HG03354 (cell line): ENCODE measurements around the gene MFSD6L.

Experiments
- ATAC-seq: cut with Tn5 transposase; IDR thresholded peaks from one replicate; pipeline ENCODE4 v1.9.1; 2021; ENCODE audit warnings: mild to moderate bottlenecking; ENCODE audit not compliant: unreplicated experiment, poor library complexity, severe bottlenecking

Gene MFSD6L

DNA sequence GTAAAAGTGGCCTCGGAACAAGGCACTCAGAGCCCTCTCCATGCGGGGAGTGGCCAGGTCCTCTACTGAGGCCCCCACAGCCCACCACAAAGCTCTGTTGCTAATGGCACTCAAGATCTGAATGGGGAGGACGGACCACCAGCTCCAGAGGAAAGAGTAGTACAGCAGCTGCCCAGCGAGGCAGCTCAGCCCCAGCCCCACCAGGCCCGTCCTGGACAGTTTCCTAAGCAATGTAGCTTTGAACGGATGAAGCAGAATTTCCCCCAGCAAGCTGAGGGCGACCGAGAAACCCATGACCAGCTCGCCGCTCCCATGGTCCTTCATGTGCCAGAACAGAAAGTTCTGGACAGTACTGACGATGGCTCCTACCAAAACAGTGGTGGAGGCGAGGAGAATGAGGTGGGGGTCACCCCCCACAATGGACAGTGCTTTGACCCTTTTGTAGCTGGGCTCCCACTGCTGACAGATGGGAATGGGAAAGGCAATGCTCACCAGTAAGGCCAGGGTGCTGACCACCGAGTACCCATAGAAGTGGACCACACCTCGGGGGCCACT is 1.5 kb downstream of the MFSD6L start:
- no peak for ATAC-seq

DNA sequence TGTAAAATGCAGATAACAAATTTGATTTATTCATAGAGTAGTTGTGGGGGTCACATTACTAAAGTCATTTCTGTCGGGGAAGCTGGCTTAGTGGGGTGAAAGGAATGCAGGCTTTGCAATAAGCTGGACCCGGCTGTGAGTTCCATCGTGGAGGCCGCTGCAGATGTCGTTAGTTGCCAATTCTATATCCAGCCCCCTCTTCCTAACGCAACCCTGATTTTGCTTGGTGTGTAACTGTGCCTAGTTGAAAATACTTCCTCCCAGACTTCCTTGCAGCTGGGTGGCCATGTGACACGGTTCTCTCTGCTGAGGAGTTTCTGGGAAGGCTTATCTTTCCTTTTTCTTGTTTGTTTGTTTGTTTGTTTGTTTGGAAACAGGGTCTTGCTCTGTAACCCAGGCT is 4.5 kb downstream of the MFSD6L start:
- no peak for ATAC-seq

DNA sequence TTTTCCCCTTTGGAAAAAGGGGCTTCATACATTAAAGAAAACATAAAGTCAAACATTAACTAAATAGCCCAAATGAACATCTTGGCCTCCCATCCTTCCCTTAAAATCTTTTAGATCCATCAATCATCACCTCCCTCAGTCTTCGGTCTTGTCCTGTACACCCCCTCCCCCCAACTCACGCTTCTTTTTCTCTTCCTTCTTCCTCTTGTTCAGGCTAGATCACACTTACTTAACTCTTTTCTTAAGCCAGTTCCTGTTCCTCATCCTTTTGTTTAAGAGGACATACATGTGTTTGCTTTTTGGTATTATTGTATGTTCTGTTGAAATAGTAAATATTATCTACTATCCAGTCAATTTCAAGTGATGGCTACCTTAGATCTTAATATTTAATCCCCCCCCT is 5.5 kb downstream of the MFSD6L start:
- ATAC-seq: no peak

DNA sequence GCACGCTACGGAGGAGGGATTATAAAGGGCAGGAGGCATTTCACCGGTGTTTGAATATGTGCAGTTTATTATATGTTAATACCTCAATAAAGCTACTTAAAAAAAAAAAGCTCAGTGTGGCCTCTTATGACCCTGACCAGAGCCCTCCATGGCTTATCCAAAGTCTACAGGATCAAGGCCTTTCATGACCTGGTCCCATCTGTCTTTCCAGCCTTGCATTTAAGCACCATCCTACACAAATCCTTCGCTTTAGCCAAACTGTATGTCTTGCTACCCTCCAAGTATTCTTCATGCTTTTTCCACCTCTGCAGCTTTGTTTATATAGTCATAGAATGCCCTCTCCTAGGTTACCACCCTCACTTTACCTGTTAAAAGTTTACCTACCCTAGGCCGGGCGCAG is 6.5 kb downstream of the MFSD6L start:
- no peak for ATAC-seq

DNA sequence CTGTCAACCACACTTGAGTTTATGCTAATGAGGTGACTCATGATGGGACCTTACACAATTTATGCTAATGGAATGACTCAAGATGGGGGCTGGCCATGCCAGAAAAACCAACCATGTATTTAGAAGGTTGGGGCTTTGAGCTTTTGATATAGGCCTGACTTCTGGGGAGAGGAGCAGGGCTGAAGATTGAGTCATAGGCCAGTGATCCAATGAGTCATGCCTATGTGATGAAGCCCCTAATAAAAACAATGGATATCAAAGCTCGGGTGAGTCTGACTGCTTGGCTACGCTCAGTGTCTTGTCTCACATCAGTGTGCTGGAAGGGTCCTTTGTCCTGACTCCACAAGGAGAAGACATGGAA is 7.3 kb downstream of the MFSD6L start:
- no peak for ATAC-seq

DNA sequence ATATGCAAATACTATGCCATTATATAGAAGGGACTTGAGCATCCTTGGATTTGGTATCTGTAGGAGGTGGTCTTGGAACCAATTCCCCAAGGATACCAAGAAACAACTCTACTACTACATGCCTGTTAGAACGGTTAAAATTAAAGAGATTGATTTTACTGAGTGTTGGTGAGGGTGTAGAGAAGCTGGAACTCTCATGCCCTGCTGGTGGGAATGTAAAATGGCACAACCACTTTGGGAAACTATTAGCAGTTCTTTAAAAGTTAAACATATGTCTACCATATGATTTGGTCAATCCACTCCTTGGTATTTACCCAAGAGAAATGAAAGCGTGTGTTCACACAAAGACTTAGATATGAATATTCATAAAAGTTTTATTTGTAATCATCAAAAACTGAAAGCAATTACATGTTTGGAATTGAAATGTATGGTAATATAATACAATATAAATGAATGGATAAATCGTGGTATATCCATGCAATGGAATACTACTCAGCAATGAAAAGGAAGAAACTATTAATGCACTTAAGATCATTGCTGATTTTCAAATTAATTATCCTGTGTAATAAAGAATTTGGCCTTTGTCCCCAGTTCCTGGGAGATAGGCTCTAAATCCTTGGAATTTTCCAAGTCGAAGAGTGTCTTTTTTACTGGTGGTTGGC is 7.8 kb downstream of the MFSD6L start:
- ATAC-seq: no peak

GRCh38 chr17:8789743-8790142 is 9.4 kb downstream of the MFSD6L start:
- ATAC-seq: no peak

DNA sequence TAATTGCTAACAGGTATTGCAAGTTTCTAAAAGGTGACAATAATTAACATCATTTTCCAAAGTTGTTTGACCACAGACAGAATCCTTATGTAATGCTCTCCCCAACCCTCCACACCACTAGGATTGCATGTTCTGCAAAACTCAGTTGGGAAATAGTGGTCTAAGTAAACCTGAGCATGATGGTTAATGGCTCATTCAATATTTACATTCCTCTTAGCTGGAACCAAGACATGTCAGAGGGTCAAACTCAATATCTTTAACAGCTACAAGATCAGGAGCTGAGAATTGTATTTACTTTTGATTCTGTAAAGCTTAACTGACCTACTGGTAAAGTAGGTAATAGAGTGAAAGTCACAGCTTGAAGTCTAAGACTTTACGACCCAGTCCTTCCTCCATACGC is 10.2 kb downstream of the MFSD6L start:
- ATAC-seq: no peak

DNA sequence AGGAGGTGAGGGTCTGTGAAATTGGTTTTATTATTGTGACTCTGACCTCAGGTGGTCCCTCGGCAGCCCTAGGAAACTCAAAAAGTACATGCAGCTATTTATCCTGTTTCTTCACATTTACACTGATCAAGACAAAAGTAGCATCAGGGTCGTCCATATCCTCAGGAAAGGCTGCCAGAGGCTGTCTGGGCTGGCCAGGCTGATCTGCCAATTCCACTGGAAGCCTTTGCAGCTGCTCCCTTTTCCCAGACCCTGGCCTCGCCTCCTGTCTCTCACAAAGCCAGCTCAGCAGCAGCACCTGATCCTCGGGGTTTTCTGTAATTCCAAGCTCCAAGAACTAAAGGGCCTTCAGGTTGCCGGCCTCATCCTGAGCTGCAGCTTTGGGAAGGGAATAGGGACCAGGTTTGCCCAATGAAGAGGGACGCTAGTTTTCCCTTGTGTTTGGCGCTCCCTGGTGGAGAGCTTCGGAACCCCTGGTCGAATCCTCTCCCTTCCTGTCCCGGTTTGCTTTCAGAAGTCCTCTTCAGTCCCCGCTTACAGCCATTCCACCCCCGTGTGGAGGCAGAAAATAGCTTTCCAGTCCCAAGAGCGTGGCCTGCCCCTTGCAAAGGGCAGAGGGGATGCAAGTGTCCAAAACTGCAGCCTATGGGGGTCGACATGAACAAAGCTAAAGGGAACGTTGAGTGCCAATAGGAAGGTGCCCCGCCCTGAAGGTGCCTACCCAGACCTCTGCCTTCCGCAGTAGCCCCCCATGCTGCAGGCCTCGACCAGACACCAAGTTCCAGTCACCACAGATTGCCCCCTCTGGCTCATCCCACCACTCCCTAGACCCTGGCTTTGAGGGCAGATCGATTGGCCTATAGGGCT is 13.4 kb downstream of the MFSD6L start:
- ATAC-seq: no peak

GRCh38 chr17:8782176-8782575 is 17.0 kb downstream of the MFSD6L start:
- no peak for ATAC-seq

DNA sequence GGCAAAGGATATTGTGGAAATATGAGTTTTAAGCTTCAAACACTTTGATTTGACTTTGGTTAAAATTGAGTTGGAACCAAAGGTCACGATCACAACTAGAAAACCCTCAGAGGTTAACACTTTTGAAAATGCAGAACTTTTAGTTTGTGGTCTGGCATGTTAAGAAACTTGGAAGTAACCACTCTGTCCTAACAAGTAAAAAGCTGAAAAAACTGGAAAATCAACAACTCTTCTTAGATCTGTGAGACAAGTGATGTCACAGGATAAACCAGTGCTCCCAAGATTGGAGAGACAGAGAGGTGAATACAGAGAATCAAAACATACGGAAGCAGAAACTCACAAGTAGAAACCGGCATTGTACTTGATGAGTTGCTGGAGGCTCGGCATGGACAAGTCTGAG is 17.4 kb downstream of the MFSD6L start:
- no peak for ATAC-seq

GRCh38 chr17:8776881-8777280 is 22.3 kb downstream of the MFSD6L start:
- ATAC-seq: no peak

DNA sequence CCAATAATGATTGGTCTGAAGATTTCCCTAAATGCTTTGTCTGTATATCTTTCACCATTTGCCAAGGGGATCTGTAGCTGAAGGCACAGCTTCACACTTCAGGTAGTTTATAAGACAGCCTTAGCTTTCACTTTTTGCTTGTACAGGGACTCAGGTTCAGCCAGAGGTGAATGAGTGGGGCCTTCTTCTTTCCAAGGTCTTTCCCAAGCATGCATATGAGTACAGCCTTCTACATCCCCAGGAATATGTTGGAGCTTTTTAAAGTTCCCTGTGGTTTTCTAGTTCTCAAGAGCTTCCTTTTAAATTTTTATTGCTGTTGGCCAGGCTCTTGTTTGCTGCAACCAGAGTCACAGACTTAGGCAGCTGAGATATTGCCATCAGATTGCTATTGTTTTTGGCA is 22.9 kb downstream of the MFSD6L start:
- no peak for ATAC-seq

GRCh38 chr17:8766731-8767130 is 32.4 kb downstream of the MFSD6L start:
- ATAC-seq: no peak

DNA sequence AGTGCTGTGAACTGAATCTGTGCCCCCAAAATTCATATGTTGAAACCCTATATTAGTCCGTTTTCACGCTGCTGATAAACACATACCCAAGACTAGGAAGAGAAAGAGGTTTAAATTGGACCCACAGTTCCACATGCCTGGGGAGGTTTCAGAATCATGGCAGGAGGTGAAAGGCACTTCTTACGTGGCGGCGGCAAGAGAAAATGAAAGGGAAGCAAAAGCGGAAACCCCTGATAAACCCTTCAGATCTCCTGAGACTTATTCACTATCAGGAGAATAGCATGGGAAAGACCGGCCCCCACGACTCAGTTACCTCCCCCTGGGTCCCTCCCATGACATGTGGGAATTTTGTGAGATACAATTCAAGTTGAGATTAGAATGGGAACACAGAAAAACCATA is 37.2 kb downstream of the MFSD6L start:
- ATAC-seq: no peak

- no peak for ATAC-seq
These were observed 41.0 kb downstream of the MFSD6L start, which contains the start of gene SPDYE4 for GRCh38 chr17:8758137-8758596. SPDYE4 (minus strand) TSS chr17:8758546; CDS start chr17:8758382, 164 bp downstream.

- ATAC-seq: no peak
These were observed 42.0 kb downstream of the MFSD6L start for GRCh38 chr17:8757189-8757588.

DNA sequence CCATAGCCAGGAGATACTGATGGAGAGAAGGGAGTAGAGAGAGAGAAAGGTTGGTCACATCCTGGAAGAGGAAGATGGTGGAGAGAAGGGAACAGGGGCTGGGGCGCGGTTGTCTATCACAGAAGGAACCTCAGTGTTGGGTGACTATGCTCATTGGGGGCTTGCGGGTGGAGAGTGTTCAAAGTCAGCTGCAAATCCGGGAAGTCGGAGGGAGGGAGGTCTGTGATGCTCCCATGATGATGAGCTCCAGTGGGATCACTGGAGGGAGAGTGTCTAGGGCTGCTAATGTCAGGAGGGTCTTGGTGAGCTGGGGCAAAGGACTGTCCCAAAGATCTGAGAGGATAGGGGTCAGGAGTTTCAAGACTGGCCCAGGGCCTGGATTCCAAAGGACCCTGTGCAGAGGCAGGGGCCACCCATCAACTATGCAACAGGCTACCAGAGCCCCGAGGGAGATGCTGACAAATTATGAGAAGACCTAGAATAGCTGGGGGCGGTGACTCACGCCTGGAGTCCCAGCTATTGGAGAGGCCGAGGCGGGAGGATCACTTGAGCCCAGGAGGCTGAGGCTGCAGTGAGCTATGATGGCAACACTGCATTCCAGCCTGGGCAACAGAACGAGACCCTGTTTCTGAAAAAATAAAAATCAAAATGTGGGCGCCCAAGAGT is 43.4 kb downstream of the MFSD6L start:
- ATAC-seq: no peak

DNA sequence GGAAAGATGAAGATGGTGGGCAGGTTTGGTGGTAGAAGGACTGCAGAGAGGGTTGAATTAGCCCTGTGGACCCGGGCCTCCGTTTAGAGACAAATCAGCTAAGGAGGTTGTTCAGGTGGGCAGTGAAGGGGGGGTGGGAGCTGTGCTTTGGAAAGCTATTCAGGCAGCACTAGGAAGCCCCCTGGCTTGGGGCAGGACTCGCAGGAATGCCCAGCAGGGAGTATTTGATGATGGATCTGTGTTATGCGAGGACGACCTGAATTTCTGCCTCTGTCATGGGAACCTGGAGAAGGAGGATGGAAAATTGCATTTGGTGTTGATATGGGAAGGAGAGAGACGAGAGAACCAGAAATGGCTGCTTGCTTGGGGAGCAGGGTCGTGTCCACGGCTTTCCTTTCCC is 44.3 kb downstream of the MFSD6L start:
- no peak for ATAC-seq

- ATAC-seq: no peak
These were observed 45.2 kb downstream of the MFSD6L start for GRCh38 chr17:8753976-8754440.
